Fibroblast of lung (primary cell): ENCODE measurements around the gene TTLL6.

ENCODE experiments used
- EZH2 ChIP-seq: IDR thresholded peaks from 2 replicates; pipeline ENCODE4 v1.5.1; 2012; ENCODE audit warnings: low read length, control low read depth, mild to moderate bottlenecking; ENCODE audit errors: missing control alignments
- TF ChIP-seq, protein P1 (sequence below), 2 donors: IDR thresholded peaks in 1 of 2; conservative IDR thresholded peaks in 1 of 2; 1 replicate in 1 of 2; 2 replicates in 1 of 2; pipeline ENCODE4 v1.5.1; 2011 to 2012; ENCODE audit warnings: low read length in 2 of 2, control low read depth in 1 of 2, inconsistent platforms in 1 of 2, low read depth in 1 of 2, mild to moderate bottlenecking in 1 of 2

DNA sequence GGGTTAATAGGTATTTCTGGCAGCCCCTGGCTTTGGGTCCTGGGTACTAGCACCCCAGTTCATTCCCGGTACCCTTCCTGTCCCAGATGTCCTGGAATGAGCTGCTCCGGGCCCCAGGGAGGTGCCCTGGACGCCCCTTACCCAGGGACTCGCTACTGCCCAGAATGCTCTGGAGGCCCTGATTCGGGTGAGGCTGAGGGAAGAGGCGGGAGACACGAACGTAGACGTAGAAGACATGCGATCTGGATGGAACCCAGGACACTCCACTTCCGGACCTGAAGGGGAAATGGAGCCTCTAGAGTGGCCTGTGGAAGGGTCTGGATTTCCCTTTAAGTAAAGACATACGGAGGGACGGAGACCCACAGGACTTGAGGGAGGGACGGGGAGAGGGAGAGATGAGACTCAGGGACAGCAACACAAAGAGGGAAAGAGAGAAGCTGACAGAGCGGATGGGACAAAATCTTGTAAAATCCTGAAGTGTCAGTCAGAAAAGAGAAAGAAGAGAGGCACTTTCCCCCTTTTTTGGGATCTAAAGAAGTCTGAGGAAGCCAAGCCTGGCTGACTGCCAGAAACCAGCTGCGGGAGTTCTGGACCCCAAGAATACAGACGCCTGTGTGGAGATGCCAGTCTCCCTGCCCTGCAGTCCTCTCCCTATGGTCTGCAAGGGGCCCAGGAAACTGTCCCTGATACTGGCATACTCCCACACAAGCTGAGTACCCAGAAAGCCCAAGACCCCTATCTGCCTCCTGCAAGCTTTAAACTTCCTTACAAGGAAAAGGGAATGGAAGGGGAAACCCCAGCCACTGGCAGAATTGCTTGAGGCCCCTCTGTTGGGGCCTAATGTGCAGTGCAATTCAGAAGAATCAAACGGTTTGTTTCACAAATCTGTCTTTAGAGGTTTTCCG is 87.4 kb downstream of the TTLL6 start:
- TF ChIP-seq, protein P1, sequence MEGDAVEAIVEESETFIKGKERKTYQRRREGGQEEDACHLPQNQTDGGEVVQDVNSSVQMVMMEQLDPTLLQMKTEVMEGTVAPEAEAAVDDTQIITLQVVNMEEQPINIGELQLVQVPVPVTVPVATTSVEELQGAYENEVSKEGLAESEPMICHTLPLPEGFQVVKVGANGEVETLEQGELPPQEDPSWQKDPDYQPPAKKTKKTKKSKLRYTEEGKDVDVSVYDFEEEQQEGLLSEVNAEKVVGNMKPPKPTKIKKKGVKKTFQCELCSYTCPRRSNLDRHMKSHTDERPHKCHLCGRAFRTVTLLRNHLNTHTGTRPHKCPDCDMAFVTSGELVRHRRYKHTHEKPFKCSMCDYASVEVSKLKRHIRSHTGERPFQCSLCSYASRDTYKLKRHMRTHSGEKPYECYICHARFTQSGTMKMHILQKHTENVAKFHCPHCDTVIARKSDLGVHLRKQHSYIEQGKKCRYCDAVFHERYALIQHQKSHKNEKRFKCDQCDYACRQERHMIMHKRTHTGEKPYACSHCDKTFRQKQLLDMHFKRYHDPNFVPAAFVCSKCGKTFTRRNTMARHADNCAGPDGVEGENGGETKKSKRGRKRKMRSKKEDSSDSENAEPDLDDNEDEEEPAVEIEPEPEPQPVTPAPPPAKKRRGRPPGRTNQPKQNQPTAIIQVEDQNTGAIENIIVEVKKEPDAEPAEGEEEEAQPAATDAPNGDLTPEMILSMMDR (conservative IDR thresholded peaks at IDR 0.05 in 1 of 2, IDR thresholded peaks at IDR 0.05 in 1 of 2; ENCODE audit: low read depth in 1 of 2, low read length in 2 of 2): no peak
- TF ChIP-seq EZH2: peak; percentile 74
